Gastrocnemius medialis (tissue), 4 donors: ENCODE results near the gene TRIO.

ENCODE experiments used
- CTCF ChIP-seq, 5 experiments: fragments of 450-650 bp in 3 of 5; fragments of 200-600 bp in 2 of 5; sonication (generic) in 2 of 5; IDR thresholded peaks in 4 of 5; conservative IDR thresholded peaks in 1 of 5; 1 replicate in 4 of 5; 2 replicates in 1 of 5; pipeline ENCODE4 v1.5.1; 2016 to 2019; ENCODE audit warnings: antibody characterized with exemption in 5 of 5, mild to moderate bottlenecking in 3 of 5, moderate library complexity in 3 of 5
- POLR2A ChIP-seq, 2 donors: fragments of 450-650 bp; IDR thresholded peaks; one replicate each; pipeline ENCODE4 v1.6.1; 2017; ENCODE audit warnings: antibody characterized with exemption in 2 of 2, mild to moderate bottlenecking in 2 of 2, moderate library complexity in 2 of 2

GRCh38 chr5:14256026-14256690, 113.0 kb downstream of the TRIO start:
- TF ChIP-seq POLR2A (IDR thresholded peaks at IDR 0.05) (no peak), CTCF (IDR thresholded peaks at IDR 0.05 in 4 of 5, conservative IDR thresholded peaks at IDR 0.05 in 1 of 5) (no peak)
